HG02852 (cell line): ENCODE measurements around the gene TTC38.

Experiments used
- ATAC-seq: cut with Tn5 transposase; IDR thresholded peaks from one replicate; pipeline ENCODE4 v1.9.1; 2021; ENCODE audit warnings: mild to moderate bottlenecking, moderate library complexity; ENCODE audit not compliant: unreplicated experiment

TTC38 gene

GRCh38 chr22:46276563-46276962 is 8.8 kb downstream of the TTC38 start:
- ATAC-seq, result no peak

- ATAC-seq, result no peak
These were observed 11.1 kb downstream of the TTC38 start for GRCh38 chr22:46278656-46279645.

- ATAC-seq, result no peak
These were observed 12.4 kb downstream of the TTC38 start for GRCh38 chr22:46280063-46280817.

- ATAC-seq, result no peak
These were observed 13.3 kb downstream of the TTC38 start for GRCh38 chr22:46280999-46281623.

GRCh38 chr22:46281866-46282678 is 14.3 kb downstream of the TTC38 start:
- ATAC-seq, result no peak

GRCh38 chr22:46286006-46286405 is 18.2 kb downstream of the TTC38 start:
- ATAC-seq, result no peak

GRCh38 chr22:46286941-46287872 is 19.4 kb downstream of the TTC38 start:
- ATAC-seq, result no peak

- ATAC-seq, result peak; percentile 66
These were observed 20.3 kb downstream of the TTC38 start for GRCh38 chr22:46287873-46288751.

- no peak for ATAC-seq
These were observed 21.0 kb downstream of the TTC38 start for GRCh38 chr22:46288846-46289243.

- no peak for ATAC-seq
These were observed 21.6 kb downstream of the TTC38 start for GRCh38 chr22:46289244-46289891.

GRCh38 chr22:46290121-46290842 is 22.5 kb downstream of the TTC38 start:
- ATAC-seq, result no peak

- no peak for ATAC-seq
These were observed 23.3 kb downstream of the TTC38 start for GRCh38 chr22:46290843-46291785.

GRCh38 chr22:46292173-46292572 is 24.4 kb downstream of the TTC38 start:
- no peak for ATAC-seq

GRCh38 chr22:46292732-46293131 is 24.9 kb downstream of the TTC38 start:
- ATAC-seq, result no peak

- no peak for ATAC-seq
These were observed 25.9 kb downstream of the TTC38 start for GRCh38 chr22:46293577-46294260.

- no peak for ATAC-seq
These were observed 27.0 kb downstream of the TTC38 start for GRCh38 chr22:46294784-46295183.
